Posterior vena cava (tissue), 2 donors: ENCODE measurements around the gene RABGAP1L. TPM values are rescaled to one million over a fixed set of nuclear protein-coding genes. Genes with fewer than 3 reads are reported as not detected.
"Not testable (repeated sequence)": the region's sequence is repeated elsewhere in the genome, so short reads cannot be mapped to it uniquely, and the experiment has no call there.

Experiments
- DNase-seq: peaks from one replicate; pipeline ENCODE4 v3.0.0-alpha.2; 2020; ENCODE audit warnings: low spot score
- intact Hi-C, 2 donors: fragments of 100-400 bp; cut with DNase I; formaldehyde crosslinking; loops; one replicate each; pipeline versions ENCODE4 v1.14.1 to v1.14.2; 2022 to 2023
- total RNA-seq, 2 donors: library from RNA; stranded (reverse); fragmentation: NEBNext Ultra II Directional; extraction: Animal tissue kit (Norgen Biotek cat#: 25700); gene quantifications; one replicate each; pipeline ENCODE4 v1.2.1, GENCODE V29; 2021
- donor health status: DM: yes; HTN: yes; CAD: no.
- donor health status: DM: yes; HTN: yes; CAD: no.

Gene RABGAP1L
- total RNA-seq, 2 donors from 2014 or later = 32.9 to 41.4 TPM

- intact Hi-C loops = no loop called here
- no peak for DNase-seq
Measured at GRCh38 chr1:174222166-174222949, 63.0 kb downstream of the RABGAP1L start.

DNA sequence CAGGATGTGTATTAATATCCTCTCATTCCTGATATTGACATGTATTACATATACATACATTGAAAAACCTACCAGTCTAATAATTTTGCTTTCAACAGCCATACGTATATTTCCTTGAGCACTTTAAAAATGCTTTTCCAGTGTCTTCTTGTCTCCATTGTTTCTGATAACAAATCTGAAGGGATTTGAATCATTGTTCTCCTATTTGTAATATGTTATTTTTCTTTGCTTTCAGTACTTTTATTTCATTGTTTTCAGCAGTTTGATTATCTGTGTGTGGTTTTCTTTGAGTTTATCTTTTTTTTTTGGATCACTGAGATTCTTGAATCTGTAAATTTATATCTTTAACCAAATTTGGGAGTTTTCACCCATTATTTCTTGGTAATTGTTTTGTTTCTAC, 65.3 kb downstream of the RABGAP1L start:
- intact Hi-C loops = no loop called here
- no peak for DNase-seq

GRCh38 chr1:174225499-174226204, 66.3 kb downstream of the RABGAP1L start:
- no peak for DNase-seq
- intact Hi-C loops = no loop called here

DNA sequence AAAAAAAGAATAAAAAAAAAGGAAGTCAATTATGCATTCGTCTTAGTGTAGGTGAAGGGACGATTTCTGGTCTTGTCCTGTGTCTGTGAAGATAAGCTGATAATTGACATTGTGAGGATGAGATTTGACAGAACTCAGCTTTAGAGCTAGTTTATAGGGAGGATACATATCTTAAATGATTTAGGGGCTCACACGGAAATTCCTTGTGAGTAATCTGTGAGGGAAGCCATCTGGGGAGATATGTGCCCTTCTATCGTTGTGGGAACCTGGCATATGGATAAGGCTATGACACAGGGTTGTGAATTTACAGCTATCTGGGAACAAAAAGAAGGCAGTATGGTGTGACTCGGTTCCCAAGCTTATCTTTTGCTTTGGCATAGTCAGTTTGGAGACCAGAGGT, 71.1 kb downstream of the RABGAP1L start:
- intact Hi-C loops = no loop called here
- DNase-seq = no peak

DNA sequence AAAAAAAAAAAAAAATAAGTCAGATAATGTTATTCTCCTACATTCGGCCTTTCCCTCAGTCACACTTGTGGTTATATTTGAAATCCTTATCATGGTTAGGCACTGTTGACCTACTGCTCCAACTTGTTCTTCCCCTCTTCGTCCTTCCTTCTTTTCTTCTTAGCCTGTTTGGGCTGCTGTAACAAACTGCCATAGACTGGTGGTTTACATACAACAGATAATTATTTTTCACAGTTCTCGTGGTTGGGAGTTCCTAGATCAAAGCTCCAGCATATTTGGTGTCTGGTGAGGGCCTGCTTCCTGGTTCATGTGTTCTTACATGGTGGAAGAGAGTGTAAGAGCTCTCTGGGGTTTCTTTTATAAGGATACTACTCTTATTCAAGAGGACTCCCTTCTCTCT, 73.4 kb downstream of the RABGAP1L start:
- intact Hi-C loops = no loop called here
- DNase-seq = no peak

DNA sequence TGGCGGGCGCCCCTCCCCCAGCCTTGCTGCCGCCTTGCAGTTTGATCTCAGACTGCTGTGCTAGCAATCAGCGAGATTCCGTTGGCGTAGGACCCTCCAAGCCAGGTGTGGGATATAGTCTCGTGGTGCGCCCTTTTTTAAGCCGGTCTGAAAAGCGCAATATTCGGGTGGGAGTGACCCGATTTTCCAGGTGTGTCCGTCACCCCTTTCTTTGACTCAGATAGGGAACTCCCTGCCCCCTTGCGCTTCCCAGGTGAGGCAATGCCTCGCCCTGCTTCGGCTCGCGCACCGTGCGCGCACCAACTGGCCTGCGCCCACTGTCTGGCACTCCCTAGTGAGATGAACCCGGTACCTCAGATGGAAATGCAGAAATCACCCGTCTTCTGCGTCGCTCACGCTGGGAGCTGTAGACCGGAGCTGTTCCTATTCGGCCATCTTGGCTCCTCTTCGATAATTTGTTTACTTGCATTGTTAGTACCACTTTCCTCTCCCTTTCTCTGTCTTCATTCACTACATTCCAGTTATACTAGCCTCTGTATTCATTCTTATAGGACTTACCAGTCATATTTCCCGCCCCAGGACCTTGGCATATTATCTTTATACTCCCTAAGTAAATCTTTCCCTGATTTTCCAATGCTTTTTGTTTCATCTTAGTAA, 79.7 kb downstream of the RABGAP1L start:
- DNase-seq, intact Hi-C loops: not testable (repeated sequence)

GRCh38 chr1:174239541-174239940, 80.2 kb downstream of the RABGAP1L start:
- intact Hi-C loops = no loop called here
- no peak for DNase-seq

- no peak for DNase-seq
- intact Hi-C loops = no loop called here
Measured at GRCh38 chr1:174242856-174243255, 83.5 kb downstream of the RABGAP1L start.

- no peak for DNase-seq
- intact Hi-C loops = no loop called here
Measured at GRCh38 chr1:174243451-174244000, 84.2 kb downstream of the RABGAP1L start.

GRCh38 chr1:174244017-174244416, 84.7 kb downstream of the RABGAP1L start:
- no peak for DNase-seq
- intact Hi-C loops = no loop called here

DNA sequence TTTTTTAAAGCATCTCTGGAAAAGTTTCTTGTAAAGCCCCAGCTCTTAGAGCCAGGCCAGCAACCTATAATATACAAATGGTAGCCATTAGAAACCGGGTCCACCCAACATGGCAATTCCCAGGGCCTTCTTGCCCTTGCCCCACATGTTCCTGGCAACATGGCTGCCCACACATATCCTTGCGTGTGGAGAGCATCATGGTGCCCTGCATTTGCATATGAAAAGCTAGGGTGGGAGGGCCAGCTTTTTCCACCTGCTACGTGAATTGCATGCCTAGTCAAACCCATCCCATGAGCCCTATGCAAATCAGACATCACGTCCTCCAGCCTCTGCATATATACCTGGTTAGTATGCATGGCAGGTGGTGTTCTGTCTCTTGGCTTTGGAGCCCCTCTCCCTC, 88.2 kb downstream of the RABGAP1L start:
- DNase-seq = no peak
- intact Hi-C loops = no loop called here

DNA sequence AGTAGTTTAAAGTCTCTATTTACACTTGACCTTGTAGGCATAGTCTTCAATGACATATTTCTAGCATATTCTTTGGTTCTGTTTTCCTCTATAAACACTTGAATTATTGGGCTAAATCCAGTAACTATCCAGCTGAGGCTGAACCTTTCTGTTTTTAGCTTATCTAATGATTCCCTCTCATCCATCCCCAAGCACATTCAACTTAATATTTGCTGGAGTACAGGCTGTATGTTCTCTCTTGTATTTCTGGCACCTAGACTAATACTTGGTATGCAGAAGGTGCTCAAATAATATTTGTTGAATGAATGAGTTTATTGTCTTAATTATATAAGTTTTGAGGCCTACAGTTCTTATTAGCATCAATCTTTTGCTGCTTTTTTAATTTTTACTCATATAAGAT, 88.7 kb downstream of the RABGAP1L start:
- intact Hi-C loops = no loop called here
- no peak for DNase-seq

- not testable (repeated sequence) for DNase-seq
- intact Hi-C loops = loop anchor here in 1 of 2 donors (10.0 kb wide), 1 partner anchor 488 kb away; no protein-coding TSS in a partner anchor
Measured at GRCh38 chr1:174256386-174256785, 97.1 kb downstream of the RABGAP1L start.

- intact Hi-C loops = loop anchor here in 1 of 2 donors (10.0 kb wide), 1 partner anchor 487 kb away; no protein-coding TSS in a partner anchor
- DNase-seq = no peak
Measured at GRCh38 chr1:174258148-174258550, 98.8 kb downstream of the RABGAP1L start.

DNA sequence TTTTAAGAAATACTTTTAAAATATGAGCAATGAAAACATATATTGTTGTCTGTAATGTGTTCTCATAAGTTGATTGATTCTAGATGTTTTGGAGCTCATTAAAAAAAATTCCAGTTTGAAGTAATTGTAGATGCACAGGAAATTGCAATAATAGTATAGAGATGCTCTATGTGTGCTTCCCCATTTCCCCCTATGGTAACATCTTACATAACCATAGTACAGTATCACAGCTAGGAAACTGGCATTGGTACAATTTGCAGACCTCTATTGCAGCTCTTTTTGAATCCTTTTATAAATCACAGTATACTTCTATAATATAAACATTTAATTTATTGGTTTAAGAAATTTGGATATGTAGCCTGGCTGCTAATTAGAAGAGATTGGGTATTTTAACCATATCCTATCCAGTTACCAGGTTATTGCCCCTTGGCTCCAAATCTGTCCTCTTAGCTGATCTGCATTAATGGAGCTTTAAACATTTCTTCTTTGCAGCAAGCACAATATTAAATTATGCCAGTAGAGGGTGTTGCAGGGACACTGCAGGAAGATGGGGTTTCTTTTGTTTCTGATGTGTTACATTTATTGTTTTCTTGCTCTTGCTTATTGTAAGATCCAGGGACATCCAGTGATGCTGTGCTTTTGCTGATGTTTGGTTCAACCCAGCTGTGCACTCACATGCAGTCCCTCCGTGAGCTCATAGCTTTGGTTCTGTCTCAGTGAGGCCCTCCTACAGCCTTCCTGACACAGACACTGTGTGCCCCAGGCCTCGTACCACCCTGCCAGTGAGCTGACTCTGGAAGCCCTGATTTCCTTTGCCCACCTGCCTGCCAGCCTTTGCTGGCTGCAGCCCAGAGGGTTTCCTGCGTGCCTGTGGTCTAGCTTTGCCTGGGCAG, 103.3 kb downstream of the RABGAP1L start:
- intact Hi-C loops = loop anchor here in 1 of 2 donors (5.0 kb wide), 1 partner anchor 480 kb away; no protein-coding TSS in a partner anchor

GRCh38 chr1:174265282-174265681, 106.0 kb downstream of the RABGAP1L start:
- intact Hi-C loops = no loop called here
- no peak for DNase-seq

More for the DNA sequence above, 103.3 kb downstream of the RABGAP1L start:
- no peak for DNase-seq

DNA sequence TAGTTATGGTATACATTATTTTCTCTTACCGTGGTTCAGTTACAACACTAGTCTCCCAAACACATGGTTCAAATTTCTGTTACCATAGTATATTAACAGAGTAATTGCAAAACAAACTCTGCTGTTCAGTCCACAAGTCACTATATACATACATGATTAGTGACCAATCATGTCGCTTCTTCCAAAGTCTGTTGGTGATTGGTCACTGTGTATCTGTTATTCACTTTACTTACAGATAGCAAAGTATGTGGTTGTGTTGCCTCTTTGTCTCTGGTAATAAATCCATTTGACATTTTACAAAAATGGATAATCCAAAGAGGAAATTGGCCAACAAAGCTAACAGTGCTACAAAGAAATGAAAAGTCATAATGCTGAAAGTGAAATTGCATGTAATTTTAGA, 107.2 kb downstream of the RABGAP1L start:
- intact Hi-C loops = no loop called here
- DNase-seq = no peak

- DNase-seq = no peak
- intact Hi-C loops = no loop called here
Measured at GRCh38 chr1:174266991-174267612, 107.8 kb downstream of the RABGAP1L start.
